GM12878 (cell line): ENCODE measurements around the gene BANP. TPM values are rescaled to one million over a fixed set of nuclear protein-coding genes. Genes with fewer than 3 reads are reported as not detected.

Experiments
- ATAC-seq: fragments of 200-7000 bp; cut with Tn5 transposase; 3 replicates; pipeline ENCODE4 v1.9.1; 2020; ENCODE audit warnings: mild to moderate bottlenecking, moderate library complexity
- BruUV-seq: library from RNA; stranded (reverse); fragments of 400-500 nt; replicated peaks from 2 replicates; lab custom pipeline; 2021; lab: Mats Ljungman, UMichigan
- CTCF ChIA-PET: fragments of 300-600 bp; sonication (Branson Sonifier 250); formaldehyde crosslinking; extraction: SDS; loops from one replicate; lab custom pipeline; 2021; ENCODE audit warnings: inconsistent platforms; lab: Yijun Ruan, JAX
- POLR2A ChIA-PET: fragments of 350-600 bp; formaldehyde crosslinking; extraction: SDS; loops from one replicate; lab custom pipeline; 2021; ENCODE audit warnings: inconsistent platforms; lab: Charles Lee
- RAD21 ChIA-PET: fragments of 300-600 bp; sonication (Branson Sonifier 250); formaldehyde crosslinking; loops from one replicate; lab custom pipeline; 2023; ENCODE audit warnings: antibody characterized with exemption; ENCODE audit not compliant: unreplicated experiment; lab: Charles Lee
- SMC1A ChIA-PET: fragments of 300-600 bp; sonication (Branson Sonifier 250); formaldehyde crosslinking; loops from one replicate; lab custom pipeline; 2023; ENCODE audit not compliant: unreplicated experiment, uncharacterized antibody; lab: Charles Lee
- DNase-seq: peaks from one replicate; pipeline ENCODE4 v3.0.0-alpha.2; 2011; ENCODE audit warnings: low read depth, low spot score
- FAIRE-seq: peaks from 3 replicates; lab custom pipeline; 2011; peaks lifted over from hg19 to GRCh38; lab: Jason Lieb, UNC
- H2AFZ ChIP-seq: 2 replicates; pipeline ENCODE4 v1.6.0; 2011; ENCODE audit warnings: low read depth, low read length, control low read depth; ENCODE audit not compliant: control insufficient read depth
- H3K27ac ChIP-seq: 2 replicates; pipeline ENCODE4 v1.5.1; 2011; ENCODE audit warnings: control low read depth; ENCODE audit not compliant: control insufficient read depth, insufficient read depth
- H3K27me3 ChIP-seq, 2 experiments: replicated peaks in 1 of 2; 2 replicates each; pipeline versions ENCODE4 v1.6.0 to v1.6.1; 2011; ENCODE audit warnings: low read length in 1 of 2; ENCODE audit not compliant: control insufficient read depth in 2 of 2, insufficient read depth in 2 of 2
- H3K36me3 ChIP-seq, 2 experiments: 2 replicates each; pipeline ENCODE4 v1.5.1; 2011; ENCODE audit warnings: low read length in 1 of 2; ENCODE audit not compliant: control insufficient read depth in 2 of 2, insufficient read depth in 2 of 2
- H3K4me1 ChIP-seq: 2 replicates; pipeline ENCODE4 v1.6.1; 2011; ENCODE audit warnings: mild to moderate bottlenecking, low read length, moderate library complexity, mixed read lengths; ENCODE audit not compliant: control insufficient read depth, insufficient read depth
- H3K4me2 ChIP-seq: 2 replicates; pipeline ENCODE4 v1.6.0; 2011; ENCODE audit warnings: control low read depth; ENCODE audit not compliant: control insufficient read depth, insufficient read depth
- H3K4me3 ChIP-seq: fragments of 200-600 bp; sonication (generic); 2 replicates; pipeline ENCODE4 v1.5.1; 2016
- H3K79me2 ChIP-seq: 2 replicates; pipeline ENCODE4 v1.6.0; 2011; ENCODE audit warnings: low read length; ENCODE audit not compliant: control insufficient read depth, insufficient read depth
- H3K9ac ChIP-seq: 2 replicates; pipeline ENCODE4 v1.8.0; 2011; ENCODE audit warnings: low read length, control low read depth, mixed read lengths; ENCODE audit not compliant: control insufficient read depth, insufficient read depth
- H3K9me3 ChIP-seq: replicated peaks from 3 replicates; pipeline ENCODE4 v1.5.1; 2011; ENCODE audit warnings: mild to moderate bottlenecking, low read length; ENCODE audit not compliant: control insufficient read depth, insufficient read depth
- H4K20me1 ChIP-seq: 2 replicates; pipeline ENCODE4 v1.6.0; 2011; ENCODE audit not compliant: control insufficient read depth, insufficient read depth
- CEBPB ChIP-seq, 2 experiments: fragments of 150-350 bp in 1 of 2; IDR thresholded peaks; 2 replicates each; pipeline ENCODE4 v1.6.1; 2012 to 2014; ENCODE audit warnings: low read depth in 2 of 2, low read length in 2 of 2, borderline replicate concordance in 1 of 2, inconsistent platforms in 1 of 2
- CHD2 ChIP-seq: IDR thresholded peaks from 2 replicates; pipeline ENCODE4 v1.6.1; 2011; ENCODE audit warnings: low read depth, low read length, improper control_type of control experiment, borderline replicate concordance
- CTCF ChIP-seq, 3 experiments: IDR thresholded peaks in 2 of 3; conservative IDR thresholded peaks in 1 of 3; 2 replicates each; pipeline ENCODE4 v1.5.1; 2011; ENCODE audit warnings: low read depth in 3 of 3, low read length in 3 of 3, mild to moderate bottlenecking in 3 of 3, control low read depth in 2 of 3, moderate library complexity in 2 of 3, inconsistent platforms in 1 of 3, mixed read lengths in 1 of 3; ENCODE audit not compliant: control insufficient read depth in 2 of 3, insufficient read depth in 1 of 3; ENCODE audit errors: extremely low read depth in 1 of 3
- EP300 ChIP-seq, 2 experiments: fragments of 150-350 bp in 1 of 2; IDR thresholded peaks; 2 replicates each; pipeline ENCODE4 v1.6.1; 2011 to 2012; ENCODE audit warnings: low read depth in 2 of 2, low read length in 2 of 2, borderline replicate concordance in 1 of 2, improper control_type of control experiment in 1 of 2, inconsistent platforms in 1 of 2; ENCODE audit not compliant: control insufficient read depth in 1 of 2
- HDAC2 ChIP-seq: fragments of 200-600 bp; sonication (generic); IDR thresholded peaks from 2 replicates; pipeline ENCODE4 v1.6.1; 2017
- MYB ChIP-seq: fragments of 150-350 bp; IDR thresholded peaks from 2 replicates; pipeline ENCODE4 v1.6.1; 2014; ENCODE audit warnings: mild to moderate bottlenecking, low read depth, low read length, borderline replicate concordance
- RAD21 ChIP-seq: IDR thresholded peaks from 2 replicates; pipeline ENCODE4 v1.6.1; 2011; ENCODE audit warnings: mild to moderate bottlenecking, low read depth, low read length, moderate library complexity; ENCODE audit not compliant: insufficient read depth
- TBL1XR1 ChIP-seq: IDR thresholded peaks from 2 replicates; pipeline ENCODE4 v1.6.1; 2012; ENCODE audit warnings: low read depth, low read length, improper control_type of control experiment
- WGBS: methylation state at CpG from one replicate; pipeline ENCODE4 v1.1.6; 2016; ENCODE audit warnings: low lambda C conversion rate; ENCODE audit not compliant: insufficient replicate concordance, insufficient coverage; ENCODE audit errors: missing lambda C conversion rate; 5-methylcytosine and 5-hydroxymethylcytosine counted together
- in situ Hi-C: fragments of 300-500 bp; cut with MboI; formaldehyde crosslinking; loops from 9 replicates; pipeline ENCODE4 v1.14.3; 2018; ENCODE audit warnings: mixed read lengths
- intact Hi-C: fragments of 100-400 bp; cut with micrococcal nuclease; formaldehyde crosslinking; loops from one replicate; pipeline ENCODE4 v1.14.2; 2022; ENCODE audit not compliant: unreplicated experiment
- polyA plus RNA-seq, 11 experiments: library from polyadenylated mRNA; depleted of rRNA in 4 of 11; unstranded in 6 of 11; stranded (reverse) in 5 of 11; fragments of >200 nt; fragmentation: Nextera tagmentation in 4 of 11; fragmentation: Illumina TruSeq in 1 of 11; extraction: Ambion mirVana in 4 of 11; extraction: Trizol in 1 of 11; gene quantifications; 1 replicate in 1 of 11; 2 replicates in 10 of 11; pipeline versions ENCODE4 v1.2.1 to v1.2.3, GENCODE V29; 2011 to 2016; ENCODE audit warnings: inconsistent platforms in 2 of 11, missing spikeins in 2 of 11, low read depth in 1 of 11
- total RNA-seq, 4 experiments: library from RNA; depleted of rRNA in 3 of 4; stranded (reverse); fragments of >200 nt in 3 of 4; fragmentation: Illumina TruSeq in 1 of 4; extraction: Trizol in 1 of 4; gene quantifications; 2 replicates each; pipeline versions ENCODE4 v1.2.1 to v1.2.3, GENCODE V29; 2013 to 2021
- TF ChIP-seq, protein P1 (sequence below): fragments of 150-350 bp; IDR thresholded peaks from 2 replicates; pipeline ENCODE4 v1.6.1; 2016; ENCODE audit warnings: low read depth, low read length
- TF ChIP-seq, protein P2 (sequence below): IDR thresholded peaks from 2 replicates; pipeline ENCODE4 v1.6.1; 2012; ENCODE audit warnings: improper control_type of control experiment, low read depth, low read length; ENCODE audit not compliant: insufficient replicate concordance

BANP gene
- total and polyA plus RNA-seq, 10 of the 15 experiments (the other 5 are each of a cell fraction or from before 2014, with no cell fraction given): 3.9 to 21.9 (median 12.2) TPM

GRCh38 chr16:87947356-87948118 lies 3.7 kb upstream of the BANP start:
- POLR2A ChIA-PET: interaction anchor here (0.6 kb wide), 1 partner anchor 15 kb away, joined by 3 read pairs; no protein-coding TSS in a partner anchor
- Histone ChIP-seq H4K20me1 (no peaks in the 10 kb centered on the region), H3K4me2 (no peak overlapping the region), H3K27ac (no peak overlapping the region), H3K27me3 (no peaks in the 10 kb centered on the region), H3K36me3 (no peaks in the 10 kb centered on the region), H2AFZ (peak overlapping the region; percentile 69), H3K9ac (no peak overlapping the region), H3K79me2 (peaks cover 10% of the 10 kb centered on the region), H3K9me3 (no peaks in the 10 kb centered on the region), H3K4me3 (no peak overlapping the region), H3K4me1 (peaks cover 8% of the 10 kb centered on the region; the same call in 1 of the 2 replicates)
- RAD21 ChIA-PET: no interaction called here
- CTCF ChIA-PET: no interaction called here
- in situ Hi-C loops: no loop called here
- BruUV-seq: no TSS peak
- no peak for FAIRE-seq
- no peak for ATAC-seq
- 80% methylated on average over 22 of the region's 22 CpGs for WGBS
- no peak for DNase-seq
- intact Hi-C loops: no loop called here
- SMC1A ChIA-PET: no interaction called here
- TF ChIP-seq CHD2 (no peak), EP300 (IDR thresholded peaks at IDR 0.05; ENCODE audit: borderline replicate concordance in 1 of 2, control insufficient read depth in 1 of 2, low read depth in 2 of 2, low read length in 2 of 2) (no peak), MYB (no peak), CEBPB (IDR thresholded peaks at IDR 0.05; ENCODE audit: borderline replicate concordance in 1 of 2, low read depth in 2 of 2, low read length in 2 of 2) (no peak), CTCF (IDR thresholded peaks at IDR 0.05 in 2 of 3, conservative IDR thresholded peaks at IDR 0.05 in 1 of 3; ENCODE audit: control insufficient read depth in 2 of 3, extremely low read depth in 1 of 3, insufficient read depth in 1 of 3, low read depth in 3 of 3, low read length in 3 of 3) (no peak), HDAC2 (no peak), RAD21 (no peak), TBL1XR1 (no peak)
- TF ChIP-seq, protein P1, sequence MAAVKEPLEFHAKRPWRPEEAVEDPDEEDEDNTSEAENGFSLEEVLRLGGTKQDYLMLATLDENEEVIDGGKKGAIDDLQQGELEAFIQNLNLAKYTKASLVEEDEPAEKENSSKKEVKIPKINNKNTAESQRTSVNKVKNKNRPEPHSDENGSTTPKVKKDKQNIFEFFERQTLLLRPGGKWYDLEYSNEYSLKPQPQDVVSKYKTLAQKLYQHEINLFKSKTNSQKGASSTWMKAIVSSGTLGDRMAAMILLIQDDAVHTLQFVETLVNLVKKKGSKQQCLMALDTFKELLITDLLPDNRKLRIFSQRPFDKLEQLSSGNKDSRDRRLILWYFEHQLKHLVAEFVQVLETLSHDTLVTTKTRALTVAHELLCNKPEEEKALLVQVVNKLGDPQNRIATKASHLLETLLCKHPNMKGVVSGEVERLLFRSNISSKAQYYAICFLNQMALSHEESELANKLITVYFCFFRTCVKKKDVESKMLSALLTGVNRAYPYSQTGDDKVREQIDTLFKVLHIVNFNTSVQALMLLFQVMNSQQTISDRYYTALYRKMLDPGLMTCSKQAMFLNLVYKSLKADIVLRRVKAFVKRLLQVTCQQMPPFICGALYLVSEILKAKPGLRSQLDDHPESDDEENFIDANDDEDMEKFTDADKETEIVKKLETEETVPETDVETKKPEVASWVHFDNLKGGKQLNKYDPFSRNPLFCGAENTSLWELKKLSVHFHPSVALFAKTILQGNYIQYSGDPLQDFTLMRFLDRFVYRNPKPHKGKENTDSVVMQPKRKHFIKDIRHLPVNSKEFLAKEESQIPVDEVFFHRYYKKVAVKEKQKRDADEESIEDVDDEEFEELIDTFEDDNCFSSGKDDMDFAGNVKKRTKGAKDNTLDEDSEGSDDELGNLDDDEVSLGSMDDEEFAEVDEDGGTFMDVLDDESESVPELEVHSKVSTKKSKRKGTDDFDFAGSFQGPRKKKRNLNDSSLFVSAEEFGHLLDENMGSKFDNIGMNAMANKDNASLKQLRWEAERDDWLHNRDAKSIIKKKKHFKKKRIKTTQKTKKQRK: no peak
- TF ChIP-seq, protein P2, sequence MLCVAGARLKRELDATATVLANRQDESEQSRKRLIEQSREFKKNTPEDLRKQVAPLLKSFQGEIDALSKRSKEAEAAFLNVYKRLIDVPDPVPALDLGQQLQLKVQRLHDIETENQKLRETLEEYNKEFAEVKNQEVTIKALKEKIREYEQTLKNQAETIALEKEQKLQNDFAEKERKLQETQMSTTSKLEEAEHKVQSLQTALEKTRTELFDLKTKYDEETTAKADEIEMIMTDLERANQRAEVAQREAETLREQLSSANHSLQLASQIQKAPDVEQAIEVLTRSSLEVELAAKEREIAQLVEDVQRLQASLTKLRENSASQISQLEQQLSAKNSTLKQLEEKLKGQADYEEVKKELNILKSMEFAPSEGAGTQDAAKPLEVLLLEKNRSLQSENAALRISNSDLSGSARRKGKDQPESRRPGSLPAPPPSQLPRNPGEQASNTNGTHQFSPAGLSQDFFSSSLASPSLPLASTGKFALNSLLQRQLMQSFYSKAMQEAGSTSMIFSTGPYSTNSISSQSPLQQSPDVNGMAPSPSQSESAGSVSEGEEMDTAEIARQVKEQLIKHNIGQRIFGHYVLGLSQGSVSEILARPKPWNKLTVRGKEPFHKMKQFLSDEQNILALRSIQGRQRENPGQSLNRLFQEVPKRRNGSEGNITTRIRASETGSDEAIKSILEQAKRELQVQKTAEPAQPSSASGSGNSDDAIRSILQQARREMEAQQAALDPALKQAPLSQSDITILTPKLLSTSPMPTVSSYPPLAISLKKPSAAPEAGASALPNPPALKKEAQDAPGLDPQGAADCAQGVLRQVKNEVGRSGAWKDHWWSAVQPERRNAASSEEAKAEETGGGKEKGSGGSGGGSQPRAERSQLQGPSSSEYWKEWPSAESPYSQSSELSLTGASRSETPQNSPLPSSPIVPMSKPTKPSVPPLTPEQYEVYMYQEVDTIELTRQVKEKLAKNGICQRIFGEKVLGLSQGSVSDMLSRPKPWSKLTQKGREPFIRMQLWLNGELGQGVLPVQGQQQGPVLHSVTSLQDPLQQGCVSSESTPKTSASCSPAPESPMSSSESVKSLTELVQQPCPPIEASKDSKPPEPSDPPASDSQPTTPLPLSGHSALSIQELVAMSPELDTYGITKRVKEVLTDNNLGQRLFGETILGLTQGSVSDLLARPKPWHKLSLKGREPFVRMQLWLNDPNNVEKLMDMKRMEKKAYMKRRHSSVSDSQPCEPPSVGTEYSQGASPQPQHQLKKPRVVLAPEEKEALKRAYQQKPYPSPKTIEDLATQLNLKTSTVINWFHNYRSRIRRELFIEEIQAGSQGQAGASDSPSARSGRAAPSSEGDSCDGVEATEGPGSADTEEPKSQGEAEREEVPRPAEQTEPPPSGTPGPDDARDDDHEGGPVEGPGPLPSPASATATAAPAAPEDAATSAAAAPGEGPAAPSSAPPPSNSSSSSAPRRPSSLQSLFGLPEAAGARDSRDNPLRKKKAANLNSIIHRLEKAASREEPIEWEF: no peak
